ENCODE measurements around the gene IL17RC. TPM values are rescaled to one million over a fixed set of nuclear protein-coding genes. Genes with fewer than 3 reads are reported as not detected.
A peak's percentile ranks its signal among the peaks of the same experiment; 100 is the strongest.

Gene IL17RC
- polyA plus RNA-seq, 3 donors = 8.3 to 17.9 (median 9.3) TPM

GRCh38 chr3:9957214-9957613, 40.3 kb downstream of the IL17RC start:
- peak; percentile 18 for TF ChIP-seq CTCF (IDR thresholded peaks at IDR 0.05)
- Mint-ChIP-seq H3K27ac (peak overlapping the region in 1 of 7 donors; percentile 15), H3K36me3 (peaks cover 9 to 15% of the 10 kb centered on the region in 2 donors), H3K4me1 (peaks cover 8% of the 10 kb centered on the region), H3K9me3 (no peaks in the 10 kb centered on the region), H3K27me3 (ENCODE audit: low read depth in 3 of 3) (peaks cover 2 to 9% (median 8%) of the 10 kb centered on the region in 3 donors), H3K4me3 (no peak overlapping the region)
- intact Hi-C loops (cut with micrococcal nuclease) = no loop called here
- no peak overlapping the region for H3K4me2 ChIP-seq (replicated peaks; ENCODE audit: extremely low read depth, low read length, poor library complexity, severe bottlenecking)
- H2AFZ ChIP-seq (ENCODE audit: insufficient read depth, low read depth, low read length, poor library complexity, severe bottlenecking) = no peak overlapping the region
- no peak overlapping the region for H3K27ac ChIP-seq (ENCODE audit: low read depth in 1 of 2, low read length in 2 of 2)
- H3K27me3 ChIP-seq (ENCODE audit: control insufficient read depth in 2 of 2, insufficient read depth in 2 of 2, low read length in 2 of 2) = no peaks in the 10 kb centered on the region
- H3K36me3 ChIP-seq (replicated peaks in 1 of 2; ENCODE audit: control insufficient read depth in 1 of 2, insufficient read depth in 2 of 2, low read length in 2 of 2) = peaks cover 4 to 16% of the 10 kb centered on the region in 2 donors
- H3K79me2 ChIP-seq (ENCODE audit: insufficient read depth, low read length) = no peaks in the 10 kb centered on the region
- WGBS (ENCODE audit: insufficient coverage) = 0% methylated on average over 1 of the region's 5 CpGs
- DNase-seq = no peak
- no peaks in the 10 kb centered on the region for H4K20me1 ChIP-seq (ENCODE audit: insufficient read depth, low read length)
- no peak overlapping the region for H3K4me3 ChIP-seq (replicated peaks in 1 of 3; ENCODE audit: low read depth in 2 of 3, low read length in 3 of 3)
- H3K4me1 ChIP-seq (ENCODE audit: control insufficient read depth in 1 of 2, insufficient read depth in 2 of 2, low read length in 2 of 2) = peaks cover 3% of the 10 kb centered on the region in 2 donors
- H3K9me3 ChIP-seq (replicated peaks in 1 of 2; ENCODE audit: control insufficient read depth in 1 of 2, insufficient read depth in 1 of 2, low read length in 2 of 2) = no peaks in the 10 kb centered on the region
- no peak overlapping the region for H3K9ac ChIP-seq (ENCODE audit: insufficient read depth, low read length, poor library complexity, severe bottlenecking)

DNA sequence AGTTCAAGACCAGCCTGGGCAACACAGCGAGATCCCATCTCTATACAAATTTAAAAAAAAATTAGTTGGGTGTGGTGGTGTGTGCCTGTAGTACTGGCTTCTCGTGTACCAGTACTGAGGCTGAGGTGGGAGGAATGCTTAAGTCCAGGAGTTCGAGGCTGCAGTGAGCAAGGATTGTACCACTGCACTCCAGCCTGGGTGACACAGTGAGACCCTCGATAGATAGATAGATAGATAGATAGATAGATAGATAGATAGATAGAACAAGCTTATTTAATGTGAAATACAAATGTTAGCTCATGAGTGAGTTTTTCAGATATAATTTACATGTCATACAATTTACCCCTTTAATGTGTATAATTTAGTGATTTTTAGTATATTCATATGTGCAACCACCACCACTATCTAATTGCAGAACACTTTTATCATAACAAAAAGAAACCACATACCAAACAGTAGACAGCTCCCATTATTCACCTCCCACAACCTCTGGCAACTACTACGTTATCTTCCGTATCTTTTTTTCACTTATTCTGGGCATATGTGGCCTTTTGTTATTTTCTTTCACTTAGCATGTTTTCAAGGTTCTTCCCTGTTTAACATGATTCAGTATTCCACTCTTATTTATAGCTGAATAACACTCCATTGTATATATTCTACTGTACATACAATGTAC, 48.4 kb downstream of the IL17RC start:
- peaks cover 0 to 2% (median 0%) of the 10 kb centered on the region in 3 donors for H3K27me3 Mint-ChIP-seq (ENCODE audit: low read depth in 3 of 3)
- intact Hi-C loops (cut with micrococcal nuclease) = no loop called here
- no peak overlapping the region for H3K4me3 Mint-ChIP-seq
- no peaks in the 10 kb centered on the region for H4K20me1 ChIP-seq (ENCODE audit: insufficient read depth, low read length)
- H3K9me3 ChIP-seq (replicated peaks in 1 of 2; ENCODE audit: control insufficient read depth in 1 of 2, insufficient read depth in 1 of 2, low read length in 2 of 2) = no peaks in the 10 kb centered on the region
- H3K4me3 ChIP-seq (replicated peaks in 1 of 3; ENCODE audit: low read depth in 2 of 3, low read length in 3 of 3) = no peak overlapping the region
- no peaks in the 10 kb centered on the region for H3K4me1 ChIP-seq (ENCODE audit: control insufficient read depth in 1 of 2, insufficient read depth in 2 of 2, low read length in 2 of 2)
- H3K79me2 ChIP-seq (ENCODE audit: insufficient read depth, low read length) = no peaks in the 10 kb centered on the region
- H3K9ac ChIP-seq (ENCODE audit: insufficient read depth, low read length, poor library complexity, severe bottlenecking) = no peak overlapping the region
- DNase-seq = no peak
- H3K27ac Mint-ChIP-seq = peak overlapping the region in 3 of 7 donors; percentile 51 to 58 (median 57)
- TF ChIP-seq CTCF (IDR thresholded peaks at IDR 0.05) = no peak
- peaks cover 74 to 88% of the 10 kb centered on the region in 2 donors for H3K36me3 Mint-ChIP-seq
- peaks cover 0 to 2% (median 0%) of the 10 kb centered on the region in 7 donors for H3K9me3 Mint-ChIP-seq
- H3K27me3 ChIP-seq (ENCODE audit: control insufficient read depth in 2 of 2, insufficient read depth in 2 of 2, low read length in 2 of 2) = no peaks in the 10 kb centered on the region
- no peak overlapping the region for H3K4me2 ChIP-seq (replicated peaks; ENCODE audit: extremely low read depth, low read length, poor library complexity, severe bottlenecking)
- H3K4me1 Mint-ChIP-seq = no peaks in the 10 kb centered on the region
- 100% methylated on average over 4 of the region's 6 CpGs for WGBS (ENCODE audit: insufficient coverage)
- peaks cover 61 to 94% of the 10 kb centered on the region in 2 donors for H3K36me3 ChIP-seq (replicated peaks in 1 of 2; ENCODE audit: control insufficient read depth in 1 of 2, insufficient read depth in 2 of 2, low read length in 2 of 2)
- H2AFZ ChIP-seq (ENCODE audit: insufficient read depth, low read depth, low read length, poor library complexity, severe bottlenecking) = no peak overlapping the region
- no peak overlapping the region for H3K27ac ChIP-seq (ENCODE audit: low read depth in 1 of 2, low read length in 2 of 2)
